Transverse colon (tissue), 4 donors: ENCODE results near the gene SIGLEC1. TPM values are rescaled to one million over a fixed set of nuclear protein-coding genes. Genes with fewer than 3 reads are reported as not detected.
A peak's percentile ranks its signal among the peaks of the same experiment; 100 is the strongest.

ENCODE experiments used
- DNase-seq: peaks from one replicate; pipeline ENCODE4 v3.0.0-alpha.2; 2019
- H3K27ac ChIP-seq, 4 donors: fragments of 200-600 bp; sonication (generic); 2 replicates each; pipeline ENCODE4 v1.5.1; 2016 to 2018; ENCODE audit warnings: inconsistent platforms in 4 of 4
- H3K27me3 ChIP-seq: fragments of 200-600 bp; sonication (generic); 2 replicates; pipeline ENCODE4 v1.5.1; 2017; ENCODE audit warnings: inconsistent platforms
- H3K36me3 ChIP-seq, 4 donors: fragments of 200-600 bp; sonication (generic); 2 replicates each; pipeline ENCODE4 v1.5.1; 2017 to 2019; ENCODE audit warnings: inconsistent platforms in 4 of 4
- H3K4me1 ChIP-seq, 4 donors: fragments of 200-600 bp; sonication (generic); 2 replicates each; pipeline ENCODE4 v1.5.1; 2017 to 2020; ENCODE audit warnings: inconsistent platforms in 4 of 4
- H3K4me3 ChIP-seq, 4 donors: fragments of 200-600 bp; sonication (generic); 1 replicate in 1 of 4; 2 replicates in 3 of 4; pipeline versions ENCODE4 v1.5.1 to v1.6.1; 2017 to 2019; ENCODE audit warnings: inconsistent platforms in 4 of 4
- H3K9me3 ChIP-seq, 2 donors: fragments of 200-600 bp; sonication (generic); 2 replicates each; pipeline ENCODE4 v1.5.1; 2017 to 2019; ENCODE audit warnings: inconsistent platforms in 2 of 2
- EP300 ChIP-seq: sonication (generic); formaldehyde crosslinking; IDR thresholded peaks from one replicate; pipeline ENCODE4 v1.6.1; 2017; ENCODE audit warnings: antibody characterized with exemption, low read depth
- POLR2A ChIP-seq: fragments of 450-650 bp; IDR thresholded peaks from one replicate; pipeline ENCODE4 v1.6.1; 2016; ENCODE audit warnings: antibody characterized with exemption, mild to moderate bottlenecking, moderate library complexity
- POLR2AphosphoS5 ChIP-seq, 3 donors: sonication (generic); formaldehyde crosslinking; IDR thresholded peaks; one replicate each; pipeline ENCODE4 v1.6.1; 2016; ENCODE audit warnings: antibody characterized with exemption in 3 of 3
- WGBS, 2 donors: methylation state at CpG; one replicate each; pipeline ENCODE4 v1.1.5; 2018; ENCODE audit warnings: low coverage in 1 of 2; 5-methylcytosine and 5-hydroxymethylcytosine counted together
- in situ Hi-C, 4 donors: fragments of 200-750 bp; cut with MboI; loops; one replicate each; pipeline versions ENCODE4 v1.15.0 to v1.15.1; 2017; ENCODE audit warnings: low sequenced_read_pairs in 3 of 4, low pct_ligation_motif_present in 1 of 4, low pct_unique_long_range_greater_than_20kb in 1 of 4
- intact Hi-C: fragments of 100-400 bp; cut with DNase I; formaldehyde crosslinking; loops from one replicate; pipeline ENCODE4 v1.15.1; 2023; ENCODE audit warnings: low total_unique reads
- total RNA-seq, 4 donors: library from RNA; depleted of rRNA; stranded (reverse); fragments of >200 nt; gene quantifications; one replicate each; pipeline ENCODE4 v1.1.0, GENCODE V29; 2016
- TF ChIP-seq, protein P1 (sequence below), 5 experiments: fragments of 200-600 bp in 3 of 5; fragments of 450-650 bp in 2 of 5; sonication (generic) in 3 of 5; IDR thresholded peaks; 1 replicate in 2 of 5; 2 replicates in 3 of 5; pipeline ENCODE4 v1.5.1; 2016 to 2017; ENCODE audit warnings: antibody characterized with exemption in 5 of 5, inconsistent platforms in 3 of 5, mild to moderate bottlenecking in 2 of 5, moderate library complexity in 1 of 5

The SIGLEC1 gene
- total RNA-seq, 4 donors from 2014 or later, result 2.2 to 17.6 (median 7.9) TPM

DNA sequence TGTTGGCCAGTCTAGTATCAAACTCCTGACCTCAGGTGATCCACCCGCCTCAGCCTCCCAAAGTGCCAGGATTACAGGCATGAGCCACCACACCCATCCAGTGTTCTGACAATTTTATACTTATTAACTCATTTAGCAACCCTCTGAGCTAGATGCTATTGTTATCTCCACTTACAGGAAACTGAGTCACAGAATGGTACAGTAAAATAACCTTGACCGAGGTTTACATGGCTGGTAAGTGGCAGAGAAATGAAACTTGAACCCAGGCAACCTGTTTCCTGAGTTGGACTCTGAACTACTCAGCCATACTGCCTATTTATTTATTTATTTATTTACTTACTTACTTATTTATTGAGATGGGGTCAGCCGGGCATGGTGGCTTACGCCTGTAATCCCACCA, 6.6 kb upstream of the SIGLEC1 start:
- WGBS, 2 donors, result 67 to 82% methylated on average over 2 to 4 of the region's 4 CpGs
- in situ Hi-C loops, result no loop called here
- Histone ChIP-seq H3K36me3 (no peaks in the 10 kb centered on the region), H3K27me3 (peaks cover 5% of the 10 kb centered on the region), H3K4me1 (no peaks in the 10 kb centered on the region), H3K9me3 (no peaks in the 10 kb centered on the region), H3K27ac (no peak overlapping the region), H3K4me3 (no peak overlapping the region)
- TF ChIP-seq, protein P1, sequence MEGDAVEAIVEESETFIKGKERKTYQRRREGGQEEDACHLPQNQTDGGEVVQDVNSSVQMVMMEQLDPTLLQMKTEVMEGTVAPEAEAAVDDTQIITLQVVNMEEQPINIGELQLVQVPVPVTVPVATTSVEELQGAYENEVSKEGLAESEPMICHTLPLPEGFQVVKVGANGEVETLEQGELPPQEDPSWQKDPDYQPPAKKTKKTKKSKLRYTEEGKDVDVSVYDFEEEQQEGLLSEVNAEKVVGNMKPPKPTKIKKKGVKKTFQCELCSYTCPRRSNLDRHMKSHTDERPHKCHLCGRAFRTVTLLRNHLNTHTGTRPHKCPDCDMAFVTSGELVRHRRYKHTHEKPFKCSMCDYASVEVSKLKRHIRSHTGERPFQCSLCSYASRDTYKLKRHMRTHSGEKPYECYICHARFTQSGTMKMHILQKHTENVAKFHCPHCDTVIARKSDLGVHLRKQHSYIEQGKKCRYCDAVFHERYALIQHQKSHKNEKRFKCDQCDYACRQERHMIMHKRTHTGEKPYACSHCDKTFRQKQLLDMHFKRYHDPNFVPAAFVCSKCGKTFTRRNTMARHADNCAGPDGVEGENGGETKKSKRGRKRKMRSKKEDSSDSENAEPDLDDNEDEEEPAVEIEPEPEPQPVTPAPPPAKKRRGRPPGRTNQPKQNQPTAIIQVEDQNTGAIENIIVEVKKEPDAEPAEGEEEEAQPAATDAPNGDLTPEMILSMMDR (IDR thresholded peaks at IDR 0.05), result no peak
- TF ChIP-seq EP300 (no peak), POLR2A (no peak)
- intact Hi-C loops, result loop anchor here (1.0 kb wide), 1 partner anchor 48 kb away; the partner anchor contains the start of gene ADISSP
- DNase-seq, result no peak

DNA sequence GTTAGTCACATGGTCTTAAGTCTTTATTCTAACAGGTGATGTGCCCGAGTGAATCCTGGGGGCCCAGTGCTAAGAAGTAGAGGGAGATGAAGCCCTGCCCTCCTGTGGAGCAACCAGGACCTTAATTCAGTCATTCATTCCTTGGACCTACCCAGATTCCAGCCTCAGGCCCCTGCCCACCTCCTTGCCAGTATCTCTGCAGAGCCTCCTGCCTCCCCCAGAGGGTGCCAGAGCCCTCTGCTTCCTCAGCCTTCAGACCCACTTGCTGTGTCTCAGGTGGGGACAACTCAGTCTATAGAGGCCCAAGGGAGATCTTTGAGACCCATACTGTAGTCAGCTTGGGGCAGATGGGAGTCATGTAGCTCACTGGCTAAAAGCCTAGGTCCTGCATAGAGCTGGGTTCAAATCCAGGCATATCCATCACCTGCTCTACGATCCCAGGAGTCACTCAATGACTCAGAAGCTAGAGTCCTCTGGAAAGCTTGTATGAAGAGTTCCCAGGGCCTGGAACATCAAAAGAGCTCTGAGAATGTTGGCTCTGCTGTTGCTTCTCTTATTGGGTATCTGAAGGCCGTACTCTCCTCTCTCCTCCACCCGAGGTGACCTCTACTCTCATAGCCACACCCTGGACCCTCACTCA, 3.9 kb upstream of the SIGLEC1 start:
- intact Hi-C loops, result no loop called here
- peaks cover 5% of the 10 kb centered on the region for H3K27me3 ChIP-seq
- no peaks in the 10 kb centered on the region for H3K9me3 ChIP-seq
- no peaks in the 10 kb centered on the region for H3K4me1 ChIP-seq
- in situ Hi-C loops, result no loop called here
- H3K36me3 ChIP-seq, result no peaks in the 10 kb centered on the region
- no peak overlapping the region for H3K27ac ChIP-seq
- 64 to 73% methylated on average over 2 to 4 of the region's 4 CpGs for WGBS, 2 donors
- TF ChIP-seq EP300, result no peak
- TF ChIP-seq POLR2AphosphoS5 (IDR thresholded peaks at IDR 0.05), result no peak
- no peak for TF ChIP-seq POLR2A
- TF ChIP-seq, protein P1 (IDR thresholded peaks at IDR 0.05), result peak; percentile 28 to 56 (median 49)
- H3K4me3 ChIP-seq, result no peak overlapping the region
- no peak for DNase-seq

DNA sequence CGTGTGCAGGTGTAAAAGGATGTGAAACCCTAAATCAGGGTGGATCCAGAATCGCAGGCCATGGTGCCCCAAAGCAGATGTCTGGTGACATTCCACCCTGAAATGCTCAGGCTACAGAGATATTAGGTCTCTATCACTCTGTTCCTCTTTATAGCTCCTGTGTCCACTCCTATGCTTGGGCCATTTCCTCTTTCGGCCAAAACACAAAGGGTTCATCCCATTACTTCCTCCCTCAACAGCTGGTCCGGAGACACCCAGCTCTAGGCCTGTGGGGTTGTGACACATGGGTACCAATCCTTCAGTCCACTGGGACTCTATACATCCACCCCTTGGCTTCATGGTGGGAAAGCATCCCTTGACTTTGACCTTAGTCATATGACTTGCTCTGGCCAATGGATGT, 1.7 kb upstream of the SIGLEC1 start:
- in situ Hi-C loops, result no loop called here
- 78% methylated on average over 4 of the region's 4 CpGs; no CpG with 5 or more reads in 1 of the 2 donors for WGBS, 2 donors

DNA sequence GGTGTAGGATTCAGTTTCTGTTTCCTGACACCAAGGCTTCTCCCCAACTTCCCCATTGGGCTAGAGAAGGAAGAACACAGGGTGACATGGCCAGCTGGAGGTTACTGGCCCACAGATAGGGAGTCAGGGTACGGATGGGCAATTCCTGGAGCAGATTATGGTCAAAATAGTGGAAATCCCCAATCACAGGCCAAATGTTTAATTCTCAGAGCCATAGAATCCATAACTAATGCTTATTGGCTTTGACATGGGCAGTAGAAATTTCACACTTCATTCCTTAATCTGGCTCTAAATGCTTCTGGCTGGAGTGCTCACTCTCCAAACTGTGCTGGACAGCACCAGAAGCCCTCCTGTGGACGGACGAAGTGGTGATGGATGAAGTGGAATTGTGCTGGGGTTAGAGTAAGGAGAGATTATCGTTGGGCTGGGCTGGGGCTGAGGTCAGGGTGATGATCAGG, 887 bp downstream of the SIGLEC1 start:
- in situ Hi-C loops, result no loop called here
- 72 to 84% methylated on average over 3 to 4 of the region's 4 CpGs for WGBS, 2 donors
- intact Hi-C loops, result no loop called here

More for the DNA sequence above, 1.7 kb upstream of the SIGLEC1 start:
- no peak for DNase-seq
- Histone ChIP-seq H3K9me3 (no peaks in the 10 kb centered on the region), H3K4me3 (no peak overlapping the region), H3K27ac (no peak overlapping the region), H3K36me3 (no peaks in the 10 kb centered on the region), H3K4me1 (peaks cover 0 to 3% (median 0%) of the 10 kb centered on the region in 4 donors), H3K27me3 (peaks cover 4% of the 10 kb centered on the region)
- no peak for TF ChIP-seq EP300
- TF ChIP-seq POLR2AphosphoS5 (IDR thresholded peaks at IDR 0.05), result no peak
- no peak for TF ChIP-seq POLR2A
- TF ChIP-seq, protein P1 (IDR thresholded peaks at IDR 0.05), result no peak
- intact Hi-C loops, result no loop called here

More for the DNA sequence above, 887 bp downstream of the SIGLEC1 start:
- TF ChIP-seq, protein P1 (IDR thresholded peaks at IDR 0.05), result no peak
- TF ChIP-seq EP300 (no peak), POLR2AphosphoS5 (IDR thresholded peaks at IDR 0.05) (no peak), POLR2A (no peak)
- no peak for DNase-seq
- no peak overlapping the region for H3K27ac ChIP-seq
- H3K27me3 ChIP-seq, result no peaks in the 10 kb centered on the region
- H3K4me1 ChIP-seq, result peaks cover 0 to 3% (median 0%) of the 10 kb centered on the region in 4 donors
- no peaks in the 10 kb centered on the region for H3K9me3 ChIP-seq
- H3K36me3 ChIP-seq, result no peaks in the 10 kb centered on the region
- no peak overlapping the region for H3K4me3 ChIP-seq
